IPS-18a (cell line): Measurements from ENCODE around the gene ZNF697.
"Not testable (repeated sequence)": the region's sequence is repeated elsewhere in the genome, so short reads cannot be mapped to it uniquely, and the experiment has no call there.

ENCODE experiments used
- H3K27ac ChIP-seq: one replicate; pipeline ENCODE4 v1.5.1; 2013; ENCODE audit warnings: low read length
- H3K27me3 ChIP-seq: one replicate; pipeline ENCODE4 v1.6.1; 2013; ENCODE audit warnings: mild to moderate bottlenecking, low read length; ENCODE audit not compliant: control insufficient read depth, insufficient read depth
- H3K36me3 ChIP-seq: one replicate; pipeline ENCODE4 v1.6.1; 2013; ENCODE audit warnings: low read depth, low read length; ENCODE audit not compliant: control insufficient read depth
- H3K4me1 ChIP-seq: one replicate; pipeline ENCODE4 v1.6.1; 2013; ENCODE audit warnings: low read depth, low read length; ENCODE audit not compliant: control insufficient read depth
- H3K4me3 ChIP-seq: one replicate; pipeline ENCODE4 v1.5.1; 2013; ENCODE audit warnings: low read length
- H3K9ac ChIP-seq: one replicate; pipeline ENCODE4 v1.6.1; 2013; ENCODE audit warnings: mild to moderate bottlenecking, low read length, moderate library complexity
- H3K9me3 ChIP-seq: one replicate; pipeline ENCODE4 v1.6.1; 2013; ENCODE audit warnings: low read depth, low read length; ENCODE audit not compliant: control insufficient read depth

ZNF697 gene

GRCh38 chr1:119608816-119609215 lies 39.2 kb downstream of the ZNF697 start:
- not testable (repeated sequence) for H3K9me3 ChIP-seq

GRCh38 chr1:119607087-119607807 lies 40.8 kb downstream of the ZNF697 start:
- H3K9me3 ChIP-seq, H3K27me3 ChIP-seq, H3K4me1 ChIP-seq, H3K9ac ChIP-seq, H3K4me3 ChIP-seq, H3K27ac ChIP-seq, H3K36me3 ChIP-seq: not testable (repeated sequence)

More at GRCh38 chr1:119608816-119609215, 39.2 kb downstream of the ZNF697 start:
- H3K4me3 ChIP-seq, H3K27ac ChIP-seq, H3K27me3 ChIP-seq, H3K9ac ChIP-seq, H3K36me3 ChIP-seq, H3K4me1 ChIP-seq: not testable (repeated sequence)

- Histone ChIP-seq H3K4me1 (no peaks in the 10 kb centered on the region), H3K9ac (no peak overlapping the region), H3K27me3 (no peaks in the 10 kb centered on the region), H3K27ac (no peak overlapping the region), H3K4me3 (no peak overlapping the region), H3K36me3 (no peaks in the 10 kb centered on the region), H3K9me3 (no peaks in the 10 kb centered on the region)
These were observed 41.7 kb downstream of the ZNF697 start for GRCh38 chr1:119606394-119606793.

- Histone ChIP-seq H3K27ac (no peak overlapping the region), H3K4me1 (no peaks in the 10 kb centered on the region), H3K4me3 (no peak overlapping the region), H3K27me3 (no peaks in the 10 kb centered on the region), H3K9me3 (no peaks in the 10 kb centered on the region), H3K36me3 (no peaks in the 10 kb centered on the region), H3K9ac (no peak overlapping the region)
These were observed 42.4 kb downstream of the ZNF697 start for GRCh38 chr1:119605686-119606085.

GRCh38 chr1:119605080-119605479 lies 43.0 kb downstream of the ZNF697 start:
- H3K27ac ChIP-seq, H3K4me1 ChIP-seq, H3K9me3 ChIP-seq, H3K27me3 ChIP-seq, H3K4me3 ChIP-seq, H3K36me3 ChIP-seq, H3K9ac ChIP-seq: not testable (repeated sequence)

- no peak overlapping the region for H3K27ac ChIP-seq
- no peaks in the 10 kb centered on the region for H3K36me3 ChIP-seq
- H3K9ac ChIP-seq: no peak overlapping the region
- no peaks in the 10 kb centered on the region for H3K4me1 ChIP-seq
- no peaks in the 10 kb centered on the region for H3K9me3 ChIP-seq
- no peak overlapping the region for H3K4me3 ChIP-seq
- no peaks in the 10 kb centered on the region for H3K27me3 ChIP-seq
These were observed 44.4 kb downstream of the ZNF697 start for GRCh38 chr1:119603695-119604094.

- H3K36me3 ChIP-seq, H3K4me3 ChIP-seq, H3K9ac ChIP-seq, H3K4me1 ChIP-seq, H3K9me3 ChIP-seq, H3K27ac ChIP-seq, H3K27me3 ChIP-seq: not testable (repeated sequence)
These were observed 44.8 kb downstream of the ZNF697 start for GRCh38 chr1:119603241-119603640.

GRCh38 chr1:119602789-119603188 lies 45.3 kb downstream of the ZNF697 start:
- not testable (repeated sequence) for H3K9me3 ChIP-seq, H3K27me3 ChIP-seq, H3K9ac ChIP-seq, H3K36me3 ChIP-seq, H3K27ac ChIP-seq, H3K4me3 ChIP-seq, H3K4me1 ChIP-seq

GRCh38 chr1:119602169-119602568 lies 45.9 kb downstream of the ZNF697 start:
- Histone ChIP-seq H3K9ac (no peak overlapping the region), H3K27me3 (no peaks in the 10 kb centered on the region), H3K4me1 (no peaks in the 10 kb centered on the region), H3K9me3 (no peaks in the 10 kb centered on the region), H3K4me3 (no peak overlapping the region), H3K27ac (no peak overlapping the region), H3K36me3 (no peaks in the 10 kb centered on the region)

- no peaks in the 10 kb centered on the region for H3K9me3 ChIP-seq
- H3K36me3 ChIP-seq: no peaks in the 10 kb centered on the region
- H3K4me1 ChIP-seq: no peaks in the 10 kb centered on the region
- no peaks in the 10 kb centered on the region for H3K27me3 ChIP-seq
- H3K27ac ChIP-seq: no peak overlapping the region
- no peak overlapping the region for H3K9ac ChIP-seq
- H3K4me3 ChIP-seq: no peak overlapping the region
These were observed 47.1 kb downstream of the ZNF697 start for GRCh38 chr1:119600976-119601375.

- Histone ChIP-seq H3K27ac (no peak overlapping the region), H3K4me1 (no peaks in the 10 kb centered on the region), H3K9ac (no peak overlapping the region), H3K4me3 (no peak overlapping the region), H3K9me3 (no peaks in the 10 kb centered on the region), H3K27me3 (no peaks in the 10 kb centered on the region), H3K36me3 (no peaks in the 10 kb centered on the region)
These were observed 47.5 kb downstream of the ZNF697 start for GRCh38 chr1:119600561-119600960.

GRCh38 chr1:119595606-119596005 lies 52.5 kb downstream of the ZNF697 start:
- Histone ChIP-seq H3K4me3 (no peak overlapping the region), H3K27ac (no peak overlapping the region), H3K27me3 (no peaks in the 10 kb centered on the region), H3K9me3 (no peaks in the 10 kb centered on the region), H3K36me3 (no peaks in the 10 kb centered on the region), H3K9ac (no peak overlapping the region), H3K4me1 (no peaks in the 10 kb centered on the region)
